Measurements from ENCODE around the gene PARVG.

- TF ChIP-seq CTCF (IDR thresholded peaks at IDR 0.05; ENCODE audit: insufficient read depth, low read length), result no peak
- no peak for TF ChIP-seq GABPA (IDR thresholded peaks at IDR 0.05; ENCODE audit: low read depth)
- TF ChIP-seq REST (IDR thresholded peaks at IDR 0.05; ENCODE audit: insufficient replicate concordance, low read depth), result no peak
- no peak for TF ChIP-seq POLR2AphosphoS5 (IDR thresholded peaks at IDR 0.05; ENCODE audit: low read depth)
- no peak for TF ChIP-seq SPI1 (IDR thresholded peaks at IDR 0.05; ENCODE audit: borderline replicate concordance, low read depth)
These were observed 27.2 kb downstream of the PARVG start for GRCh38 chr22:44207981-44208317.

Measured in HL-60 (cell line).